ENCODE results near the gene ZNF438. TPM values are rescaled to one million over a fixed set of nuclear protein-coding genes. Genes with fewer than 3 reads are reported as not detected.

ZNF438 gene
- total and polyA plus RNA-seq, 2 of the 4 experiments (the other 2 are of a cell fraction): 1.8 to 2.9 TPM

- H2BK5ac ChIP-seq (ENCODE audit: low read depth, low read length, poor library complexity, severe bottlenecking): no peak overlapping the region
- no peak overlapping the region for H3K4ac ChIP-seq (ENCODE audit: low read depth, low read length)
- H3K23ac ChIP-seq (ENCODE audit: low read depth, low read length): no peak overlapping the region
- no peak for DNase-seq
- peaks cover 18% of the 10 kb centered on the region for H3K9me1 ChIP-seq (ENCODE audit: insufficient read depth, low read length)
- dilution Hi-C loops (cut with HindIII; ENCODE audit: low sequenced_read_pairs, unreplicated experiment): no loop called here
- intact Hi-C loops (cut with micrococcal nuclease): no loop called here
- no peak overlapping the region for H3K4me2 ChIP-seq (ENCODE audit: low read depth, low read length)
- WGBS, 2 experiments (ENCODE audit: extremely low coverage in 2 of 2, insufficient read length in 1 of 2): no CpG with 5 or more reads among the region's 4 CpGs
- ChIA-PET CTCF (no interaction called here), POLR2A (ENCODE audit: unreplicated experiment) (no interaction called here)
- H3K4me1 ChIP-seq (ENCODE audit: control insufficient read depth, insufficient read depth, low read length): peaks cover 17% of the 10 kb centered on the region
- H3K9me3 ChIP-seq (ENCODE audit: control insufficient read depth, insufficient read depth, low read length): no peaks in the 10 kb centered on the region
- no peaks in the 10 kb centered on the region for H3K27me3 ChIP-seq (ENCODE audit: control insufficient read depth, insufficient read depth, low read length)
- H3K36me3 ChIP-seq (ENCODE audit: control insufficient read depth, insufficient read depth, low read length): no peaks in the 10 kb centered on the region
- no peak overlapping the region for H2AK5ac ChIP-seq (ENCODE audit: low read depth, low read length)
- no peak overlapping the region for H2BK120ac ChIP-seq (ENCODE audit: low read depth, low read length)
- H4K8ac ChIP-seq (ENCODE audit: low read depth in 2 of 2, low read length in 2 of 2): no peak overlapping the region
- H2BK20ac ChIP-seq (ENCODE audit: low read depth, low read length): no peak overlapping the region
- no peak overlapping the region for H3K9ac ChIP-seq (ENCODE audit: low read depth, low read length)
- no peak overlapping the region for H2BK15ac ChIP-seq (ENCODE audit: low read depth, low read length)
- H3K79me1 ChIP-seq (ENCODE audit: low read depth in 1 of 2, low read length in 2 of 2): no peaks in the 10 kb centered on the region
- H4K20me1 ChIP-seq (ENCODE audit: insufficient read depth, low read length): no peaks in the 10 kb centered on the region
- no peak for ATAC-seq (ENCODE audit: low read depth)
- no peak for TF ChIP-seq MAZ (IDR thresholded peaks at IDR 0.05; ENCODE audit: borderline replicate concordance, low read depth, low read length)
- H3K56ac ChIP-seq (ENCODE audit: extremely low read depth, insufficient read depth, low read length): no peak overlapping the region
- no peak overlapping the region for H3K14ac ChIP-seq (replicated peaks; ENCODE audit: low read depth, low read length)
- H3K4me3 ChIP-seq (ENCODE audit: insufficient read depth, low read depth, low read length): no peak overlapping the region
- H3K27ac ChIP-seq (ENCODE audit: insufficient read depth, low read length): no peak overlapping the region
- no peak overlapping the region for H2AFZ ChIP-seq (replicated peaks; ENCODE audit: low read length, poor library complexity)
- H2AK9ac ChIP-seq (replicated peaks; ENCODE audit: low read depth, low read length, poor library complexity): no peak overlapping the region
- H3K18ac ChIP-seq (ENCODE audit: low read depth, low read length): no peak overlapping the region
- H4K5ac ChIP-seq (ENCODE audit: low read depth, low read length): no peak overlapping the region
- no TSS peak for BruUV-seq (replicated peaks)
- no peak overlapping the region for H4K91ac ChIP-seq (ENCODE audit: insufficient read depth, low read depth, low read length)
- in situ Hi-C loops (cut with MboI; ENCODE audit: low sequenced_read_pairs): no loop called here
Measured at GRCh38 chr10:30834153-30834552, 197.5 kb downstream of the ZNF438 start.
